Mucosa of stomach (tissue), 1 donor: ENCODE data around the gene OLFM4.

Experiments used
- H3K27me3 ChIP-seq: one replicate; pipeline ENCODE4 v1.7.0; 2013; ENCODE audit warnings: mild to moderate bottlenecking, low read length; ENCODE audit not compliant: control insufficient read depth, insufficient read depth
- H3K36me3 ChIP-seq: one replicate; pipeline ENCODE4 v1.7.0; 2013; ENCODE audit warnings: low read length; ENCODE audit not compliant: control insufficient read depth, insufficient read depth
- H3K4me1 ChIP-seq: one replicate; pipeline ENCODE4 v1.7.0; 2013; ENCODE audit warnings: mild to moderate bottlenecking, low read length; ENCODE audit not compliant: control insufficient read depth, insufficient read depth
- H3K4me3 ChIP-seq: one replicate; pipeline ENCODE4 v1.7.0; 2013; ENCODE audit warnings: low read length
- H3K9ac ChIP-seq: one replicate; pipeline ENCODE4 v1.7.0; 2013; ENCODE audit warnings: mild to moderate bottlenecking, low read length, moderate library complexity
- H3K9me3 ChIP-seq: one replicate; pipeline ENCODE4 v1.7.0; 2013; ENCODE audit warnings: mild to moderate bottlenecking, low read length, moderate library complexity; ENCODE audit not compliant: control insufficient read depth
- donor health status: Pancreatic carcinoma.

Gene OLFM4

GRCh38 chr13:53075356-53076041 is 46.9 kb downstream of the OLFM4 start:
- Histone ChIP-seq H3K4me1 (no peaks in the 10 kb centered on the region), H3K9ac (no peak overlapping the region), H3K4me3 (no peak overlapping the region), H3K27me3 (no peaks in the 10 kb centered on the region), H3K36me3 (no peaks in the 10 kb centered on the region), H3K9me3 (no peaks in the 10 kb centered on the region)

- no peaks in the 10 kb centered on the region for H3K9me3 ChIP-seq
- H3K27me3 ChIP-seq, result no peaks in the 10 kb centered on the region
- H3K4me1 ChIP-seq, result no peaks in the 10 kb centered on the region
- no peaks in the 10 kb centered on the region for H3K36me3 ChIP-seq
- no peak overlapping the region for H3K9ac ChIP-seq
- no peak overlapping the region for H3K4me3 ChIP-seq
These were observed 51.1 kb downstream of the OLFM4 start for GRCh38 chr13:53079691-53080090.

- no peak overlapping the region for H3K9ac ChIP-seq
- H3K4me3 ChIP-seq, result no peak overlapping the region
- no peaks in the 10 kb centered on the region for H3K9me3 ChIP-seq
- H3K36me3 ChIP-seq, result no peaks in the 10 kb centered on the region
- no peaks in the 10 kb centered on the region for H3K27me3 ChIP-seq
- H3K4me1 ChIP-seq, result no peaks in the 10 kb centered on the region
These were observed 60.3 kb downstream of the OLFM4 start for GRCh38 chr13:53088871-53089270.

- no peak overlapping the region for H3K4me3 ChIP-seq
- H3K4me1 ChIP-seq, result no peaks in the 10 kb centered on the region
- no peaks in the 10 kb centered on the region for H3K9me3 ChIP-seq
- no peak overlapping the region for H3K9ac ChIP-seq
- no peaks in the 10 kb centered on the region for H3K36me3 ChIP-seq
- no peaks in the 10 kb centered on the region for H3K27me3 ChIP-seq
These were observed 61.3 kb downstream of the OLFM4 start for GRCh38 chr13:53089951-53090350.

- Histone ChIP-seq H3K36me3 (no peaks in the 10 kb centered on the region), H3K27me3 (no peaks in the 10 kb centered on the region), H3K4me1 (no peaks in the 10 kb centered on the region), H3K4me3 (no peak overlapping the region), H3K9ac (no peak overlapping the region), H3K9me3 (no peaks in the 10 kb centered on the region)
These were observed 61.8 kb downstream of the OLFM4 start for GRCh38 chr13:53090461-53090860.

DNA sequence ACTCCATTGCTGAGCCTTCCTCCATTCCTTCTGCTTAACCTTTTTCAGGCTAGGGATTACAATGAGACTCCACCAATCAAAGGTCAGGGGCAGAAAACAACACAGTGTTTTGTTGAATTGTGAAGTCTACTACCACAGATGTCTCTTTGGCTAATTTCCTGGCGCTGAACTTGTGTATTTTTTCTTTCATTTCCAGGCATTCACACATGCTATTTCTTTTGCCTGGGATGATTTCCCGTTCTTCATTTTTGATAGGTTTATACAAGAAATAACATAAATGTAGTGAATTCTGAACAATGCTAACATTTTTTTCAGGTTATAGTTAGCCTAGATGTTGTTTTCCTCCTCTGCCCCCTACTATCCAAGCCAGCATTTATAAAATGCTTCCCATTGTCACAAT is 64.3 kb downstream of the OLFM4 start:
- Histone ChIP-seq H3K4me3 (no peak overlapping the region), H3K27me3 (no peaks in the 10 kb centered on the region), H3K9ac (no peak overlapping the region), H3K4me1 (no peaks in the 10 kb centered on the region), H3K36me3 (no peaks in the 10 kb centered on the region), H3K9me3 (no peaks in the 10 kb centered on the region)

DNA sequence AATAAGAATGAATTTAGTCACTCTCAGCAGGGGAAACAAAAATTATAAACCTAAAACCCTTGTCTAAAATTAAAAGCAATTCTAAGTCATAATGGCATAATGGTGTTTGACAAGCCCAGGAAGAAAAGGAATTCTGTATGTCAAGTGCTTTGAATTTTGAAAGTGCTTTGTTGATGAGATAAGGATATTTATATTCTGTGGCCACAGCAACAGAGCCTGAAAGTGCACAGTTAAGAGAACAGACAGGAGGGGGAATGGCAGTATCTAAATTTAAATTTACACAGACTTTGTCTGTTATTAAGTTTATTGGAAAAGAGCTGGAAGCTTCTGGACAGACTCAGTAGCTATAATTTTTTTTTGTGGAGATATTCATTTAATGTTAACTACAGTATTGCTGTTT is 69.8 kb downstream of the OLFM4 start:
- Histone ChIP-seq H3K9me3 (no peaks in the 10 kb centered on the region), H3K36me3 (no peaks in the 10 kb centered on the region), H3K27me3 (no peaks in the 10 kb centered on the region), H3K4me3 (no peak overlapping the region), H3K4me1 (peaks cover 8% of the 10 kb centered on the region), H3K9ac (no peak overlapping the region)

DNA sequence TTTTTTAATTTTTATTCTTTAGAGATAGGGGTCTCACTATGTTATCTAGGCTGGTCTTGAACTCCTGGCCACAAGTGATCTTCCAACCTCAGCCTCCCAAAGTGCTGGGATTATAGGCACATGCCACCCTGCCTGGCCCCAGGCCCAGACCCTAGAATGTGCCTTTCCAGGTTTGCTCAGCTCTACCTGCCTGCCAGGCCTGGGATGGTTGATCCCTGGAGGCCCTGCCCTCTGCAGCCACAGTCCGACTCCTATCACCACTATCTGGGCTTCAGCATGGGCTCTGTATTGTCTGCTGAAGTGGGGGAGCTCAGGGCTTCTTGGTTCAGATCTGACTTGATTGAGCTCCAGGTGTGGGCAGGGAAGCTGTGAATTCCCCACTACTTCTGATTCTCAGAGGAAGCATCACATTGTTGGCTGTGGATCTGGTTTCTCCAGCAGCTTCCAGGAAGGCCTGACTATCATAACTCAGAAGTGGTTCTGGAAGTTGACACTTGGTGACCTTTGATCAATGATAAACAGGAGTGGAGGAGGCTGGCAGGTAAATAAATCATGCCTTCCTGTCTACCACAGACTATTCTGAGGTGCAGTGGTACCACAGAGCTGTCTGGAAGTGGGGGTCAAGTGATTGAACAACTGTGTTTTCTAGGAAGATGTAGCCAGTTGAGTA is 71.9 kb downstream of the OLFM4 start:
- Histone ChIP-seq H3K4me1 (peaks cover 8% of the 10 kb centered on the region), H3K9me3 (no peaks in the 10 kb centered on the region), H3K36me3 (no peaks in the 10 kb centered on the region), H3K4me3 (no peak overlapping the region), H3K27me3 (no peaks in the 10 kb centered on the region), H3K9ac (no peak overlapping the region)
